OCI-LY1 (cell line): ENCODE data around the gene GAPDHS.

ENCODE experiments used
- H2AFZ ChIP-seq: fragments of 200-600 bp; sonication (generic), shearing (Covaris generic); 2 replicates; pipeline ENCODE4 v1.6.0; 2014; ENCODE audit warnings: antibody characterized with exemption, mild to moderate bottlenecking, low read length
- H3F3A ChIP-seq: fragments of 200-600 bp; sonication (generic), shearing (Covaris generic); 2 replicates; pipeline ENCODE4 v1.6.0; 2014; ENCODE audit warnings: mild to moderate bottlenecking, antibody characterized with exemption, low read length, moderate library complexity; ENCODE audit not compliant: insufficient read depth
- H3K27ac ChIP-seq: fragments of 200-600 bp; sonication (generic); 2 replicates; pipeline ENCODE4 v1.5.1; 2014; ENCODE audit warnings: low read length, mixed run types, mild to moderate bottlenecking, low read depth; ENCODE audit not compliant: poor library complexity, severe bottlenecking
- H3K27me3 ChIP-seq: fragments of 200-600 bp; sonication (generic); 2 replicates; pipeline ENCODE4 v1.6.0; 2014; ENCODE audit warnings: antibody characterized with exemption, mild to moderate bottlenecking, low read length, moderate library complexity; ENCODE audit not compliant: insufficient read depth
- H3K36me3 ChIP-seq: fragments of 200-600 bp; sonication (generic); 2 replicates; pipeline ENCODE4 v1.6.1; 2014; ENCODE audit warnings: mild to moderate bottlenecking, antibody characterized with exemption, low read length, moderate library complexity, mixed read lengths; ENCODE audit not compliant: insufficient read depth
- H3K4me1 ChIP-seq: fragments of 200-600 bp; sonication (generic); 2 replicates; pipeline ENCODE4 v1.5.1; 2014; ENCODE audit warnings: mild to moderate bottlenecking, low read length, moderate library complexity; ENCODE audit not compliant: insufficient read depth, severe bottlenecking
- H3K4me2 ChIP-seq: fragments of 200-600 bp; sonication (generic), shearing (Covaris generic); 2 replicates; pipeline ENCODE4 v1.6.1; 2014; ENCODE audit warnings: low read length
- H3K4me3 ChIP-seq: fragments of 200-600 bp; sonication (generic); 2 replicates; pipeline ENCODE4 v1.5.1; 2014; ENCODE audit warnings: low read length, low read depth, mild to moderate bottlenecking, mixed read lengths; ENCODE audit not compliant: poor library complexity, severe bottlenecking
- H3K79me2 ChIP-seq: fragments of 200-600 bp; shearing (Covaris generic); 2 replicates; pipeline ENCODE4 v1.6.1; 2016; ENCODE audit warnings: mixed run types, low read length, mixed read lengths; ENCODE audit not compliant: insufficient read depth
- H3K9ac ChIP-seq: fragments of 200-600 bp; sonication (generic), shearing (Covaris generic); 2 replicates; pipeline ENCODE4 v1.6.1; 2014; ENCODE audit warnings: mild to moderate bottlenecking, low read length, mixed read lengths
- H3K9me2 ChIP-seq: fragments of 200-600 bp; sonication (generic), shearing (Covaris generic); 2 replicates; pipeline ENCODE4 v1.6.1; 2014; ENCODE audit warnings: low read depth, mild to moderate bottlenecking, low read length, mixed read lengths
- H3K9me3 ChIP-seq: fragments of 200-600 bp; shearing (Covaris generic); 2 replicates; pipeline ENCODE4 v1.6.1; 2014; ENCODE audit warnings: low read length, mixed read lengths
- H4K20me1 ChIP-seq: fragments of 200-600 bp; sonication (generic), shearing (Covaris generic); 2 replicates; pipeline ENCODE4 v1.6.0; 2016; ENCODE audit warnings: mild to moderate bottlenecking, low read length; ENCODE audit not compliant: insufficient read depth
- CTCF ChIP-seq: fragments of 200-600 bp; sonication (generic), shearing (Covaris generic); IDR thresholded peaks from 2 replicates; pipeline ENCODE4 v1.5.1; 2017; ENCODE audit warnings: mild to moderate bottlenecking, antibody characterized with exemption, low read length, moderate library complexity, mixed read lengths
- EZH2 ChIP-seq: fragments of 200-600 bp; sonication (generic), shearing (Covaris generic); IDR thresholded peaks from 2 replicates; pipeline ENCODE4 v1.8.0; 2017; ENCODE audit warnings: borderline replicate concordance, mixed run types, mild to moderate bottlenecking, antibody characterized with exemption, low read length, moderate library complexity, mixed read lengths

GAPDHS gene

DNA sequence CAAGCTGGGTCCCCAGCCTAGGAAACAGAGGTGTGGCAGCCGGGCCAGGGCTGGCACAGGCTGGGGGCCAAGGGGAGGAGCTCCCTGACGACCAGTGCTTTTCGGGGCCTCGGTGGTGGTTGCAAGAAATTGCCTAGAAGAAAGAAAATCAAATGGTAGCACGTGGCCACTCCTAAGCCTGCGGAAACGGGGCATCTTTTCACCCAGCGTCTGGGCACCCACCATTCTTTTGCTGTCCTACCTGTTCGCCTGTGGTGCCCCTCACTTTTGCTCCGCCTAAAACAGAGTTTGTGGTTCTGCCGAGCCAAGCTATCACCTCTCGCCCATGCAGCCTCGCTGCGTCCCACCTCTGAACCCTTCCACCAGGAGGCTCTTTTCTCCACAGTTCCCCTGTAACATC, 35.9 kb upstream of the GAPDHS start:
- Histone ChIP-seq H3K27ac (no peak overlapping the region), H3K27me3 (peaks cover 11% of the 10 kb centered on the region), H3K79me2 (no peaks in the 10 kb centered on the region), H3K36me3 (no peaks in the 10 kb centered on the region), H3K4me3 (no peak overlapping the region), H3K9me3 (no peaks in the 10 kb centered on the region), H3K4me2 (no peak overlapping the region), H3K9ac (no peak overlapping the region), H4K20me1 (no peaks in the 10 kb centered on the region), H2AFZ (no peak overlapping the region), H3K9me2 (no peaks in the 10 kb centered on the region), H3F3A (no peaks in the 10 kb centered on the region), H3K4me1 (no peaks in the 10 kb centered on the region)
- no peak for TF ChIP-seq CTCF

DNA sequence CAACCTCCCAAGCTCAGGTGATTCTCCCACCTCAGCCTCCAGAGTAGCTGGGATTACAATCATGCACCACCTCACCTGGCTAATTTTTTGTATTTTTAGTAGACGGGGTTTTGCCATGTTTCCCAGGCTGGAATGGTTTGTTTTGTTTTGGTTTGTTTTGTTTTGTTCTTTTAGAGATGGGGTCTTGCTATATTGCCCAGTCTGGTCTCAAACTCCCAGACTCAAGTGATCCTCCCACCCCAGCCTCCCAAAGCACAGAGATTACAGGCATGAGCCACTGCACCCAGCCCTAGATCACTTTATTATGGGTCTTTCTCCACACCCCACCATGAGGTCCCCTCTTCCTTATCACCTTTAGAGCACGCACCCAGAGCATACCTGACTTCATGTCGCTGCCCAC, 35.0 kb upstream of the GAPDHS start:
- Histone ChIP-seq H3K27ac (no peak overlapping the region), H3K36me3 (no peaks in the 10 kb centered on the region), H3K9me2 (no peaks in the 10 kb centered on the region), H4K20me1 (no peaks in the 10 kb centered on the region), H3F3A (no peaks in the 10 kb centered on the region), H3K4me3 (no peak overlapping the region), H3K9me3 (no peaks in the 10 kb centered on the region), H3K9ac (no peak overlapping the region), H3K4me1 (no peaks in the 10 kb centered on the region), H3K27me3 (peaks cover 11% of the 10 kb centered on the region), H3K79me2 (no peaks in the 10 kb centered on the region), H2AFZ (no peak overlapping the region), H3K4me2 (no peak overlapping the region)
- TF ChIP-seq CTCF (no peak), EZH2 (no peak)

DNA sequence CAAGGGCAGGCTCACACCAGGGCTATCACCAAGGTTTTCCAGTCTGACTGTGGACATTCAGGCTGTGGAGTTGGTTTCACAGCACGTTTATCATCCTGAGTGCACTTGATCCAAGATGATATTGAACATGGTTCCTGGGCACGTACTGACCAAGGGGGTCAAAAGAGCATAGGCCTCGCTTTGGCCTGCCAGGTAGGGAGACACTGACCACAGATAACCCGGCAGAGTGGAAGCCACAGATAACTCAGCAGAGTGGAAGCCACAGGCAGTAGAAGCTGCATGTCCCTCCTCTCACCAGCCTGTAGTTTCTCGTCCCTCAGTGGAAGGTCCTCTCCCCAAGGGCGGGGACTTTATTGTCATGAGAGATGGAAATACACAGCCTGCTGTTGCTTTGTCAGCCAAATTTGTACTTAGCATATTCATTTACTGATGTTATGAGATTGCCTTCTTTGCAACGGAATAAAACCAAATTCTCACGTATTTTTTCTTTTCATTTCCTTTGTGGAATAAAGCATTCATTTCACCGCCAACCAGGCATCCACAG, 34.2 kb upstream of the GAPDHS start:
- Histone ChIP-seq H2AFZ (no peak overlapping the region), H3K79me2 (no peaks in the 10 kb centered on the region), H3K27me3 (peaks cover 9% of the 10 kb centered on the region), H3K4me1 (no peaks in the 10 kb centered on the region), H3K9me3 (no peaks in the 10 kb centered on the region), H3K36me3 (no peaks in the 10 kb centered on the region), H3K9me2 (no peaks in the 10 kb centered on the region), H3K9ac (no peak overlapping the region), H3K4me3 (no peak overlapping the region), H4K20me1 (no peaks in the 10 kb centered on the region), H3K27ac (no peak overlapping the region), H3F3A (no peaks in the 10 kb centered on the region), H3K4me2 (no peak overlapping the region)
- TF ChIP-seq EZH2 (no peak), CTCF (no peak)
